WTC11 (cell line): ENCODE data around the gene GABBR2. TPM values are rescaled to one million over a fixed set of nuclear protein-coding genes. Genes with fewer than 3 reads are reported as not detected.
A peak's percentile ranks its signal among the peaks of the same experiment; 100 is the strongest.

Experiments used
- ATAC-seq: fragments of 200-7000 bp; cut with Tn5 transposase; 2 replicates; pipeline ENCODE4 v1.10.0; 2021; ENCODE audit warnings: mild to moderate bottlenecking, moderate library complexity
- CTCF ChIA-PET: fragments of 300-600 bp; sonication (Branson Sonifier 250); formaldehyde crosslinking; loops from one replicate; lab custom pipeline; 2021; ENCODE audit warnings: antibody characterized with exemption; lab: Charles Lee
- POLR2A ChIA-PET: fragments of 350-600 bp; sonication (Branson Sonifier 250); formaldehyde crosslinking; loops from one replicate; lab custom pipeline; 2021; ENCODE audit warnings: antibody characterized with exemption; lab: Charles Lee
- DNase-seq: peaks from one replicate; pipeline ENCODE4 v3.0.0; 2021; ENCODE audit warnings: low spot score
- H3K27ac Mint-ChIP-seq: 2 replicates; pipeline ENCODE4 v1.8.0; 2021; ENCODE audit warnings: mixed read lengths
- H3K27me3 Mint-ChIP-seq: 2 replicates; pipeline ENCODE4 v1.8.0; 2021; ENCODE audit warnings: low read depth, mild to moderate bottlenecking, moderate library complexity, mixed read lengths
- H3K36me3 Mint-ChIP-seq: 2 replicates; pipeline ENCODE4 v1.8.0; 2021; ENCODE audit warnings: mixed read lengths
- H3K4me1 Mint-ChIP-seq: 2 replicates; pipeline ENCODE4 v1.8.0; 2022; ENCODE audit warnings: mixed read lengths
- H3K4me3 Mint-ChIP-seq: 2 replicates; pipeline ENCODE4 v1.8.0; 2021; ENCODE audit warnings: mild to moderate bottlenecking, moderate library complexity, mixed read lengths
- H3K9me3 Mint-ChIP-seq: 2 replicates; pipeline ENCODE4 v1.8.0; 2021; ENCODE audit warnings: mixed read lengths
- CREB1 ChIP-seq: sonication (generic); formaldehyde crosslinking; IDR thresholded peaks from 2 replicates; pipeline ENCODE4 v1.8.0; 2023; ENCODE audit warnings: mild to moderate bottlenecking, missing genetic modification reagents
- ELF4 ChIP-seq: sonication (generic); formaldehyde crosslinking; IDR thresholded peaks from 2 replicates; pipeline ENCODE4 v1.8.1; 2022; ENCODE audit warnings: low read depth, mild to moderate bottlenecking, moderate library complexity, missing genetic modification reagents
- EMX1 ChIP-seq: fragments of 250-450 bp; sonication (Bioruptor Pico); IDR thresholded peaks from 2 replicates; pipeline ENCODE4 v1.8.0; 2021; ENCODE audit warnings: mild to moderate bottlenecking
- ESRRA ChIP-seq: sonication (generic); formaldehyde crosslinking; IDR thresholded peaks from 2 replicates; pipeline ENCODE4 v1.8.1; 2022; ENCODE audit warnings: mild to moderate bottlenecking, missing genetic modification reagents, borderline replicate concordance
- ETV6 ChIP-seq: sonication (generic); formaldehyde crosslinking; IDR thresholded peaks from 2 replicates; pipeline ENCODE4 v1.8.1; 2022; ENCODE audit warnings: mild to moderate bottlenecking, missing genetic modification reagents
- FOXP1 ChIP-seq: sonication (generic); formaldehyde crosslinking; IDR thresholded peaks from 2 replicates; pipeline ENCODE4 v1.8.0; 2022; ENCODE audit warnings: missing genetic modification reagents, mild to moderate bottlenecking, moderate library complexity, borderline replicate concordance
- GABPB1 ChIP-seq: sonication (generic); formaldehyde crosslinking; IDR thresholded peaks from 2 replicates; pipeline ENCODE4 v1.8.1; 2023; ENCODE audit warnings: mild to moderate bottlenecking, missing genetic modification reagents
- NR3C1 ChIP-seq: sonication (generic); formaldehyde crosslinking; conservative IDR thresholded peaks from 2 replicates; pipeline ENCODE4 v1.8.1; 2023; ENCODE audit warnings: low read depth, mild to moderate bottlenecking, missing genetic modification reagents
- SMAD3 ChIP-seq: sonication (generic); formaldehyde crosslinking; IDR thresholded peaks from 2 replicates; pipeline ENCODE4 v1.8.0; 2022; ENCODE audit warnings: missing genetic modification reagents, mild to moderate bottlenecking, borderline replicate concordance
- SOX15 ChIP-seq: fragments of 250-450 bp; sonication (Bioruptor Pico); IDR thresholded peaks from 2 replicates; pipeline ENCODE4 v1.9.0; 2021; ENCODE audit warnings: mild to moderate bottlenecking
- TEAD1 ChIP-seq: sonication (generic); formaldehyde crosslinking; IDR thresholded peaks from 2 replicates; pipeline ENCODE4 v1.8.0; 2022; ENCODE audit warnings: mild to moderate bottlenecking, missing genetic modification reagents
- ZNF423 ChIP-seq: fragments of 250-450 bp; sonication (Bioruptor Pico); IDR thresholded peaks from 2 replicates; pipeline ENCODE4 v2.1.2; 2022; ENCODE audit warnings: mild to moderate bottlenecking, moderate library complexity
- ZNF671 ChIP-seq: fragments of 250-450 bp; sonication (Bioruptor Pico); IDR thresholded peaks from 2 replicates; pipeline ENCODE4 v1.8.0; 2021; ENCODE audit warnings: mild to moderate bottlenecking
- total RNA-seq: library from RNA; stranded (reverse); gene quantifications from 3 replicates; pipeline ENCODE4 v1.2.3, GENCODE V29; 2021
- TF ChIP-seq, protein P1 (sequence below): fragments of 250-450 bp; sonication (Bioruptor Pico); IDR thresholded peaks from 2 replicates; pipeline ENCODE4 v1.9.0; 2021; ENCODE audit warnings: mild to moderate bottlenecking, borderline replicate concordance
- TF ChIP-seq, protein P2 (sequence below): sonication (generic); formaldehyde crosslinking; IDR thresholded peaks from 2 replicates; pipeline ENCODE4 v1.8.0; 2022; ENCODE audit warnings: mild to moderate bottlenecking, missing genetic modification reagents
- TF ChIP-seq, protein P3 (sequence below): sonication (generic); formaldehyde crosslinking; IDR thresholded peaks from 2 replicates; pipeline ENCODE4 v1.8.0; 2022; ENCODE audit warnings: mild to moderate bottlenecking, missing genetic modification reagents

Gene GABBR2
- total RNA-seq, 1 experiment from 2014 or later: 0.92 TPM

DNA sequence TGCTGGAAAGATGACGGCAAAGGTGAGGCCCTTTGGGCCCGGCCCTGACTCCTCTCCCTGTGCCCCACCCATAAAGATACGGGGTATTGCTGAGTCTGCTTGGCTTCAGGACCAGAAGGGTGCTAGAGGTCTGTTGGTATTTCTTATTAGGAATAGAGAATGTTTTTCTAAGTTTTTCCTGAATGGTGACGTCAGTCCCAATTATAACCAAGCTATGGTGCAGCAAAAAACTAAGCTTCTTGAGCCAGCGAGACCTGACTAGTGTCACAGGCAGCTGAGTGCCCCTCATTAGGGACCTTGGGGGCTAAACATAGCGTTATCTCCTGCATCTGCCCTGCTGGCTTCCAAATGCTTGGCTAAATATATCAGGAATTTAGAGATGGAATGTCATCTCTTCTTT is 302.3 kb downstream of the GABBR2 start (continued):
- TF ChIP-seq, protein P1, sequence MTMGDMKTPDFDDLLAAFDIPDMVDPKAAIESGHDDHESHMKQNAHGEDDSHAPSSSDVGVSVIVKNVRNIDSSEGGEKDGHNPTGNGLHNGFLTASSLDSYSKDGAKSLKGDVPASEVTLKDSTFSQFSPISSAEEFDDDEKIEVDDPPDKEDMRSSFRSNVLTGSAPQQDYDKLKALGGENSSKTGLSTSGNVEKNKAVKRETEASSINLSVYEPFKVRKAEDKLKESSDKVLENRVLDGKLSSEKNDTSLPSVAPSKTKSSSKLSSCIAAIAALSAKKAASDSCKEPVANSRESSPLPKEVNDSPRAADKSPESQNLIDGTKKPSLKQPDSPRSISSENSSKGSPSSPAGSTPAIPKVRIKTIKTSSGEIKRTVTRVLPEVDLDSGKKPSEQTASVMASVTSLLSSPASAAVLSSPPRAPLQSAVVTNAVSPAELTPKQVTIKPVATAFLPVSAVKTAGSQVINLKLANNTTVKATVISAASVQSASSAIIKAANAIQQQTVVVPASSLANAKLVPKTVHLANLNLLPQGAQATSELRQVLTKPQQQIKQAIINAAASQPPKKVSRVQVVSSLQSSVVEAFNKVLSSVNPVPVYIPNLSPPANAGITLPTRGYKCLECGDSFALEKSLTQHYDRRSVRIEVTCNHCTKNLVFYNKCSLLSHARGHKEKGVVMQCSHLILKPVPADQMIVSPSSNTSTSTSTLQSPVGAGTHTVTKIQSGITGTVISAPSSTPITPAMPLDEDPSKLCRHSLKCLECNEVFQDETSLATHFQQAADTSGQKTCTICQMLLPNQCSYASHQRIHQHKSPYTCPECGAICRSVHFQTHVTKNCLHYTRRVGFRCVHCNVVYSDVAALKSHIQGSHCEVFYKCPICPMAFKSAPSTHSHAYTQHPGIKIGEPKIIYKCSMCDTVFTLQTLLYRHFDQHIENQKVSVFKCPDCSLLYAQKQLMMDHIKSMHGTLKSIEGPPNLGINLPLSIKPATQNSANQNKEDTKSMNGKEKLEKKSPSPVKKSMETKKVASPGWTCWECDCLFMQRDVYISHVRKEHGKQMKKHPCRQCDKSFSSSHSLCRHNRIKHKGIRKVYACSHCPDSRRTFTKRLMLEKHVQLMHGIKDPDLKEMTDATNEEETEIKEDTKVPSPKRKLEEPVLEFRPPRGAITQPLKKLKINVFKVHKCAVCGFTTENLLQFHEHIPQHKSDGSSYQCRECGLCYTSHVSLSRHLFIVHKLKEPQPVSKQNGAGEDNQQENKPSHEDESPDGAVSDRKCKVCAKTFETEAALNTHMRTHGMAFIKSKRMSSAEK (CRISPR knock-in tag): no peak
- TF ChIP-seq TEAD1 (CRISPR knock-in tag) (no peak), SMAD3 (no peak)

DNA sequence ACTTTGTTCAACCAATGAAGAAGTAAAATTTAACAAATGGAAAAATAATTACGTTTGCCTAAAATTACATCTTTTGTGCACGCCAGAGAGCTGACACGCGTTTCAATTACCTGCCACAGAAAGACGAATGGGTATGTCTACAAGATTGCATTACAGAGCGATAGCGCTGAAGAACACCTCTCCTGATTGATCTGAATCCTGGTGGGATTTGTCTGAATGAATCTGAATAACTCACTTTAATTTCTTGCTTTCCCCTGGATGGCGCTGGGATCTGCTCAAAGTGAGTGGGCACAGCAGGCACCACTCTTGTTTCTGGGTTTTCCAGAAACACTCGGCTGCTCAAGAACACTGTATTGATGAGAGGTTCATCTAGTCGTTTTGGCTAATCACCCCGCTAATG is 304.5 kb downstream of the GABBR2 start:
- no peak overlapping the region for H3K27ac Mint-ChIP-seq
- no peak for TF ChIP-seq EMX1 (CRISPR knock-in tag)
- no peak for TF ChIP-seq SMAD3
- no peak for TF ChIP-seq SOX15 (CRISPR knock-in tag)
- TF ChIP-seq GABPB1: no peak
- TF ChIP-seq ZNF423 (CRISPR knock-in tag): no peak
- no peak for TF ChIP-seq CREB1 (CRISPR knock-in tag)
- no peak for TF ChIP-seq ESRRA (CRISPR knock-in tag)
- POLR2A ChIA-PET: interaction anchor here (0.7 kb wide), 1 partner anchor 100 kb away, joined by 3 read pairs; no protein-coding TSS in a partner anchor
- H3K4me1 Mint-ChIP-seq: peaks cover 41% of the 10 kb centered on the region
- no peak for DNase-seq
- no peaks in the 10 kb centered on the region for H3K36me3 Mint-ChIP-seq
- H3K4me3 Mint-ChIP-seq: no peak overlapping the region
- no peaks in the 10 kb centered on the region for H3K27me3 Mint-ChIP-seq
- no peak for ATAC-seq
- no peaks in the 10 kb centered on the region for H3K9me3 Mint-ChIP-seq
- CTCF ChIA-PET: no interaction called here

DNA sequence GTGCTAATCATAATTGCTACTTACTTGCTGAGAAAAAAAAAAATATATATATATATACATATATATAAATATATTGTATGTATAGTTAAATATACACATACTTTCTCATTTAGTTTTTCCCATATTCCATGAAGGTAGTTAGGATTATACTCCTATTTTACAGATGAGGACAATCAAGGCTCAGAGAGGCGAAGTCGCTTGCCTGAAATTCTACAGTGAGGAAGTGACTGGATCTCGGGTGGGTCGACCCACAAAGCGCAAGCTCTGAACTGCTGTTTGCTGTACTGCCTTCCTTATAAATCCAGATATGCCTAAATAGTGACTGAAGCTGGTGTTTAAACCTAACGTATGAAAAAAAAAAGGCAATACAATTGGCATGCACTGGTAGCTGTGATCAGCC is 305.0 kb downstream of the GABBR2 start:
- H3K4me1 Mint-ChIP-seq: peaks cover 41% of the 10 kb centered on the region

DNA sequence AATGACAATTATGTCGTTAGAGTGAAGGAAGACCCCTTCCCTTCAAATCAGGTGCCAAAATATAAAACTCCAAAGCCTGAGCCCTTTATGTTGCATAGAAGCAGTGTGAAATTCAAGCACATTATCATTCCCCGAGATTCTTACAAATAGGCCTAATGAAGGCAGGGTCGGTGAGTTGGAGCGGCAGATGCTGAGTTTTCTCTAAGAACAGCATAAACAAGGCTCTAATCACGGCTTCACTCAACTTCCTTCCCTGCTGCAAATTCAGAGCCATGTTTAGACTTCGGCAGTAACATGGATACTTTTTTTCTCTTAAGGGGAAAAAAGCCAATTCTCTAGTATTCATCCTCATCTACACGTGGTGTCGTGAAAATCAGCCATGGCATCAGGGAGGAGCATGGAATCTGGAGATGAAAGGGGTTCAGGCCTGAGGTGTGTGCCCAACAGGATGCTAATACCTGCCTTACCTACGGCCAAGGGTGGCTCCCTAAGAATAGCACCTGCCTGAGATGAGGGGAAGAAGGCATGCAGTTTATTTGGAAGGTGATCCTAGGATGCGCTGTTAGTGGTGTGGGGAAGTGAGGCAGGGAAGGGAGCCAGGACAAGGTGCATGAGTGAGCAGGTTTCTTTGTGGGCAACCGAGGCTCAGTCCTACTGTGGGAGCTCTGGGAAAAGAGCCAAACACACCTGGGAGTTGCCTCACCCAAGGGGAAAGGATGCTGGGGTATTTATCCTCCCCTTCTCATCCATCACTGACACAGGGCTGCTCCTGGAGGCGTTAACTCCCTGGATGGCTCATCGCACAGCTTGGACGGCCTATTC is 306.5 kb downstream of the GABBR2 start:
- H3K27me3 Mint-ChIP-seq: no peaks in the 10 kb centered on the region
- DNase-seq (no peak), ATAC-seq (peak; percentile 66)
- ChIA-PET CTCF (interaction anchor here (0.8 kb wide), 1 partner anchor 40 kb away, joined by 3 read pairs; no protein-coding TSS in a partner anchor), POLR2A (no interaction called here)
- no peaks in the 10 kb centered on the region for H3K9me3 Mint-ChIP-seq
- H3K4me1 Mint-ChIP-seq: peaks cover 31% of the 10 kb centered on the region
- TF ChIP-seq, protein P2, sequence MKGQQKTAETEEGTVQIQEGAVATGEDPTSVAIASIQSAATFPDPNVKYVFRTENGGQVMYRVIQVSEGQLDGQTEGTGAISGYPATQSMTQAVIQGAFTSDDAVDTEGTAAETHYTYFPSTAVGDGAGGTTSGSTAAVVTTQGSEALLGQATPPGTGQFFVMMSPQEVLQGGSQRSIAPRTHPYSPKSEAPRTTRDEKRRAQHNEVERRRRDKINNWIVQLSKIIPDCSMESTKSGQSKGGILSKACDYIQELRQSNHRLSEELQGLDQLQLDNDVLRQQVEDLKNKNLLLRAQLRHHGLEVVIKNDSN (CRISPR knock-in tag): no peak
- no peak overlapping the region for H3K4me3 Mint-ChIP-seq
- H3K27ac Mint-ChIP-seq: peak overlapping the region; percentile 26; the same call in 1 of the 2 replicates
- H3K36me3 Mint-ChIP-seq: no peaks in the 10 kb centered on the region

More for the DNA sequence above, 305.0 kb downstream of the GABBR2 start:
- Mint-ChIP-seq H3K36me3 (no peaks in the 10 kb centered on the region), H3K27ac (no peak overlapping the region), H3K9me3 (no peaks in the 10 kb centered on the region), H3K4me3 (no peak overlapping the region), H3K27me3 (no peaks in the 10 kb centered on the region)
- ChIA-PET POLR2A (no interaction called here), CTCF (no interaction called here)
- no peak for TF ChIP-seq ETV6
- no peak for TF ChIP-seq SMAD3
- TF ChIP-seq NR3C1: no peak
- TF ChIP-seq, protein P3, sequence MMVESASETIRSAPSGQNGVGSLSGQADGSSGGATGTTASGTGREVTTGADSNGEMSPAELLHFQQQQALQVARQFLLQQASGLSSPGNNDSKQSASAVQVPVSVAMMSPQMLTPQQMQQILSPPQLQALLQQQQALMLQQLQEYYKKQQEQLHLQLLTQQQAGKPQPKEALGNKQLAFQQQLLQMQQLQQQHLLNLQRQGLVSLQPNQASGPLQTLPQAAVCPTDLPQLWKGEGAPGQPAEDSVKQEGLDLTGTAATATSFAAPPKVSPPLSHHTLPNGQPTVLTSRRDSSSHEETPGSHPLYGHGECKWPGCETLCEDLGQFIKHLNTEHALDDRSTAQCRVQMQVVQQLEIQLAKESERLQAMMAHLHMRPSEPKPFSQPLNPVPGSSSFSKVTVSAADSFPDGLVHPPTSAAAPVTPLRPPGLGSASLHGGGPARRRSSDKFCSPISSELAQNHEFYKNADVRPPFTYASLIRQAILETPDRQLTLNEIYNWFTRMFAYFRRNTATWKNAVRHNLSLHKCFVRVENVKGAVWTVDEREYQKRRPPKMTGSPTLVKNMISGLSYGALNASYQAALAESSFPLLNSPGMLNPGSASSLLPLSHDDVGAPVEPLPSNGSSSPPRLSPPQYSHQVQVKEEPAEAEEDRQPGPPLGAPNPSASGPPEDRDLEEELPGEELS: no peak
- TF ChIP-seq ELF4 (CRISPR knock-in tag): no peak
- TF ChIP-seq SOX15 (CRISPR knock-in tag): no peak
- TF ChIP-seq FOXP1 (CRISPR knock-in tag): no peak
- TF ChIP-seq ZNF671 (CRISPR knock-in tag): no peak
- ATAC-seq: no peak
- no peak for DNase-seq
